HS-27A (cell line): Measurements from ENCODE around the gene SLC15A3.
"Not testable (repeated sequence)": the region's sequence is repeated elsewhere in the genome, so short reads cannot be mapped to it uniquely, and the experiment has no call there.

Experiments used
- DNase-seq: peaks from one replicate; pipeline ENCODE4 v3.0.0-alpha.2; 2012; ENCODE audit warnings: low read depth, missing footprints

The SLC15A3 gene

GRCh38 chr11:60974726-60975125, 22.8 kb upstream of the SLC15A3 start:
- DNase-seq = no peak

DNA sequence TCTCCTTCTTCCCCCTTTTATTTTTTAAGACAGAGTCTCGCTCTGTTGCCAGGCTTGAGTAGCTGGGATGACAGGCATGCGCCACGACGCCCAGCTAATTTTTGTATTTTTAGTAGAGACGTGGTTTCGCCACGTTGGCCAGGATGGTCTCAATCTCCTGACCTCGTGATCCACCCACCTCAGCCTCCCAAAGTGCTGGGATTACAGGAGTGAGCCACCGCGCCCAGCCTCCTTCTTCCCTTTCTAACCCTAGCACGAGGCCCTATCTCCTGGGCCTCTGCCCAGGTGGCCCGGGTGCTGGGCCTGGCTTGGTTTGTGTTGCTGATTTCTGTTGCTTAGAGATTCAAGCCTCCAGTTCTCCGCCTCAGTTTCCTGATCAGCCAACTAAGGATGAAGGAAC, 22.3 kb upstream of the SLC15A3 start:
- DNase-seq = not testable (repeated sequence)

DNA sequence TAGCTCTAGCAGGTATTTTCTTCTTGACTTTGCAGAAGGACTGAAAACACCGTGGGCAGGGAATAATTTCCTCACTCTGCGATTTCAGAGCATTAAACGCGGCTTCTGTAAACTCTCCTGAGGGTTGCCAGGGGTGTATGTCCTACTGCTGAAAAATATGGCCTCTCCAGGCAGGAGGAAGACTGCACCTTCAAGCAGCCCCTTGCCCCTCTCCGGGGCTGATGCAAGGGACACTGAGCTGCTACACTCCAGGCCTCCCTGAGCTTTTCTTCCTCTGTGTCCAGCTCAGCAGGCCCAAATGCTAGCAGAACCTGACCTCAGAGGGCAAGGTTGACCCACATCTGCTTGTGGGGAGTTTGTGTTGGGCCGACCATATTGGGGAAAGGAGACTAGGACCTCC, 21.7 kb upstream of the SLC15A3 start:
- DNase-seq = no peak

DNA sequence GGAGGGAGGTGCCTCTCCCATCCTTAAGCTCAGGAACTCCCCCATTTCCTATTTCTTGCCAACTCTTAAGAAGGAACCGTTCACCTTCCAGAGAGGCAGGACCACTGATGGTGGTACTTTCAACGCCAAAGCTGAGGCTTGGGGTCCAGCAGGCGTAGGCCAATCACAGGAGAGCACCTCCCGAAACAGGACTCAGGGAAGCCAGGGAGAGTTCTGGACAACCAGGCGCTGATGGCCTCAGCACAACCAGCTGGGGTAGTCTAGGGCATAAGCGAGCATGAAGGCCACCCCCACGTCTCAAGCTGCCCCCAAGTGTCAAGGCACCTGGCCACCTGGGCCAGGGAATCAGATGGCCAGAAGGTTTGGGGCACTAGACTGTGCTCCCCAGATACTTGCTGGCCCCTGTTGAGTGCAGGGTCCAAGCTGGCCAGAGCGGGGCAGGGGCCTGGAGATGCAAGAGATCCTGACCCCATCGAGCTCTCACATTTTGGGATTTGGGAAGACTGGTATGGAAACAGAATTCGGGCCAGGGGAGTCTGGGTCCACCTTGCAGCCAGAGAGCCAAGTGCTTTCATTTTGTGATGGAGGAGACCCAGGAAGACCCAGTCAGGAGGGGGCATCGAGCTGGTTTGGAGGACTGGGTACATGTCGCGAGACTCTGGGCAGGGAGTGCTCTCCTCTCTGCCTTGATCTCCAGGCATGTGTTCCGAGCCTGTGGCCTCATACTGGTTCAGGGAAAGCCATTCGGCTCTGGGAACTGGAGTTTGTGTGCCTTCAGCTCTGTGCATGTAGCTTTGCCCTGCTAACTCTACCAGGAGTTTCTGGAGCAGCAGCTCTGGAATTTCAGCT, 20.4 kb upstream of the SLC15A3 start:
- no peak for DNase-seq

DNA sequence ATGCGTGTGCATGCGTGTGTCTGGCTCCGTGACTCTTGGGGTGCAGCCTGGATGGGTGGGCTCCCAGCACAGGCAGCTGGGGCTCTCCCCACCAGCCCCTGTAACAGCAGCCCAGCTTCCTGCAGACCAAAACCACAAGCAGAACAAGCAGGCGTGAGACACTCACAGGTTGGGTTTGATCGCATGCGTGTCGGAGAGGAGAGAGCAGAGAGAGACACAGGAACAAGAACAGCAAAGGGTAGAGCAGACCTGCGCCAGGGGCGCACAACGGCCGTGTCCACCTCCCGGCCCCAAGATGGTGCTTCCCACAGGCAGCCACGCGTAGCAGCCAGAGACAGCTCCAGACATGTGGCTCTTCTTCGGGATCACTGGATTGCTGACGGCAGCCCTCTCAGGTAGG, 19.5 kb upstream of the SLC15A3 start, which contains the start of gene CD6:
TSS of gene CD6 (plus strand) at position 161 of the 400 bp plus-strand sequence. CDS start at position 347, 186 bp downstream.
- no peak for DNase-seq

- no peak for DNase-seq
These were observed 18.9 kb upstream of the SLC15A3 start for GRCh38 chr11:60970890-60971289.

GRCh38 chr11:60970369-60970774, 18.4 kb upstream of the SLC15A3 start:
- DNase-seq = no peak

GRCh38 chr11:60968223-60968622, 16.2 kb upstream of the SLC15A3 start:
- DNase-seq = no peak

- no peak for DNase-seq
These were observed 14.9 kb upstream of the SLC15A3 start for GRCh38 chr11:60966890-60967289.

GRCh38 chr11:60964801-60965200, 12.8 kb upstream of the SLC15A3 start:
- no peak for DNase-seq

DNA sequence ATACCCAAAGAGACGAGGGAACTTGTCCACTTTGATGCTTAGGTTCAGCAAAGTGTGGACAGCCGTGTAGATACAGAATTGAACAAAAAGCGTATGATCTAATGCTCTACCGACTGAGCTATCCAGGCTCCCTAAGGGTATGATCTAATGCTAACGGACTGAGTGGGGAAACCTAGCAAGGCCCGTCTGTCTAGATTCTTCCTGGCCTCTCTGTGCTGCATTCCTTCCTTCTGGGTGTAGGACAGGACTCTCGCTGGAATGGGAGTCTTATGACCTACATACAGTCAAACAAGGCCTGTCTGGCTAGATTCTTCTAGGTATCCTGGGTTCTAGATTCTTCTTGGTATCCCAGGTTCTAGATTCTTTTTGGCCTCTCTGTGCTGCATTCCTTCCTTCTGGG, 8.4 kb upstream of the SLC15A3 start:
- DNase-seq = no peak

GRCh38 chr11:60959431-60959830, 7.5 kb upstream of the SLC15A3 start:
- no peak for DNase-seq

DNA sequence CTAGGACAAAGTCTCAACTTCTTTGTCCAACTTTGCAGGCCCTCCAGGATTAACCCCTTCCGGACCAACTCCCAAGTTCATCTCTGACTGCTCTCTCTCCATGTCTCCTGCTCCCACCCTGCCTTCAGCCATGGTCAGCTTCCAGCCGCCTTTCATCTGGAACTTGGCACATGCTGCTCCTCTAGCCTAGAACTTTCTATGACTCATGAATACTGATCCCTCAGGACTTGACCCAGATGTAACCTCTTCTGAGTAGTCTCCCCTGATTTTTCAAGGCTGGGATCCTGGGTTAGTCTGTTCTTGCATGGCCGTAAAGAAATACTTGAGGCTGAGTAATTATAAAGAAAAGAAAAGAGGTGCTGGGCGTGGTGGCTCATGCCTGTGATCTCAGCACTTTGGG, 5.2 kb upstream of the SLC15A3 start:
- no peak for DNase-seq

GRCh38 chr11:60955571-60955970, 3.6 kb upstream of the SLC15A3 start:
- no peak for DNase-seq

GRCh38 chr11:60954421-60954820, 2.4 kb upstream of the SLC15A3 start:
- DNase-seq = no peak

DNA sequence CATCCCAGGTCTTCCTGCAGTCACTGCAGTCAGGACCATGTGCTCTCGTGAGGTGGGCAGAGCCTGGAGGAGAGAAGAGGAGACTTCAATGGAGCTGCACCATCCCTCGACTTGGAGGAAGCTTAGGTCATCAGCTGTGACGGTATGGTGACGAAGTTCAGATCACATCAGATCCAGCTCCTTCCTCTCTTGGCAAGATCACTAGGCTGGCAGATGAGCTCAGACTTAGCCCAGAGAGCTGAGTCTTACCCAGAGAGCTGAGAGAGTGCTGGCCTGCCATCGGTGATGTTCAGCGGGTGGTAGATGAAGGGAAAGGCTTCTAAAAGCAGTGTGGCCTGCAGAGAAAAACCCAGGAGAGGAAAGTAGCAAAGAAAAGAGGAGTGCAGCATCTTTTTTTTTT, 1.8 kb upstream of the SLC15A3 start:
- no peak for DNase-seq

- no peak for DNase-seq
These were observed 780 bp upstream of the SLC15A3 start for GRCh38 chr11:60952742-60953170.

- no peak for DNase-seq
These were observed 421 bp downstream of the SLC15A3 start for GRCh38 chr11:60951606-60951903.

GRCh38 chr11:60950933-60951605, 907 bp downstream of the SLC15A3 start:
- no peak for DNase-seq

DNA sequence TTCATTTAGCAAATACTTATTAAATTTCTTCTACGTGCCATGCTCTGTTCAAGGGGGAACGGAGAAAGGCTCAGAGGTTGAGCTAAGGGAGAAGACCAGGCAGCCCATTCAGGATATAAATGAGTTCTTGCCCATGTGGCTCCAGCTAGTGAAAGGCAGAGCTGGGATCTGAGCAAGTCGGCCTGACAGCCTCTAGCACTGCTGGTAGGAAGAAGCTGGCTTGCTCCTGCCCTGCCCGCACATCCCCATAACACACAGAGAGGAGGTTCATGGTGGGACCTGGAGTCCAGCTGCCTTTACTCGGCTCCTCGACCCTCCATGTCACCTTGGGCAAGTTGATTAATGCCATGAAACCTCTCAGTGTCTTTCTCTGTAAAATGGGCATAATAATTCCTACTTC, 2.0 kb downstream of the SLC15A3 start:
- DNase-seq = no peak

GRCh38 chr11:60948250-60948649, 3.7 kb downstream of the SLC15A3 start:
- DNase-seq = no peak

GRCh38 chr11:60947700-60948099, 4.3 kb downstream of the SLC15A3 start:
- DNase-seq = no peak

DNA sequence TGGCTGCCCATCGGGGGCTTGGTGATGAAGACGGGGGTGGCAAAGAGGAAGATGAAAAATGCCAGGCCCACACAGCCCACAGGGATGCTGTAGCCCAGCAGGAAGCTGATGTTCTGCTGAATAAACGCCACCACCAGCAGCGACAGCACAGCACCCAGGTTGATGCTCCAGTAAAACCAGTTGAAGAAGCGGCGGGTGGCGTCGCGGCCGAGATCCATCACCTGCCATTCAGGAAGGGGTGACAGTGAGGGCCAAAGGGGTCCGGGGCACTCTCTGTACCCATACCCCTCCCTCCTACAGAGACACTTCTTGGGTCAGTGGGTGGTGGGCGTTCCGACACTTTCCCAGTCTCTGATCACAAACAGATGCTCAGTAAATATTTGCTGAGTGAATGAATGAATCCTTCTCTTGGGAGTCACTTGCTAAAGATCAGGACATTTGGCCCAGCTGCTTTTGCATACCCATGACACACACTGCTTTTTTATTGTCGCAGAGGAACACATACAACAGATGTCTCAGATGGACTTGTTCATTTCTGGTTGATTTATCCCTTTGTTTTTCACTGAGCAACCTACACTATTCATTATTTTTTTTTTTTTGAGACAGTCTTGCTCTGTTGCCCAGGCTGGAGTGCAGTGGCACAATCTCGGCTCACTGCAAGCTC, 5.2 kb downstream of the SLC15A3 start:
- DNase-seq = no peak
